Natural killer cell treated with Interleukin-12 subunit alpha and Interleukin-12 subunit beta and Interleukin-15 and Interleukin-18, amount 100 ng/mL, for 72 hours (primary cell): ENCODE measurements around the gene NCBP3. TPM values are rescaled to one million over a fixed set of nuclear protein-coding genes. Genes with fewer than 3 reads are reported as not detected.
"Not testable (repeated sequence)": the region's sequence is repeated elsewhere in the genome, so short reads cannot be mapped to it uniquely, and the experiment has no call there.

Experiments used
- ATAC-seq, 2 donors: fragments of 150-1000 bp; cut with Tn5 transposase in 1 of 2; sonication (Bioruptor Pico), chemical (Tn5 transposase) in 1 of 2; 2 replicates each; pipeline ENCODE4 v1.10.0; 2021
- DNase-seq: peaks from one replicate; pipeline ENCODE4 v3.0.0; 2022; ENCODE audit warnings: low spot score
- H3K27ac Mint-ChIP-seq, 2 donors: 1 replicate in 1 of 2; 2 replicates in 1 of 2; pipeline ENCODE4 v1.8.0; 2022; ENCODE audit warnings: mixed read lengths in 2 of 2, mild to moderate bottlenecking in 1 of 2, moderate library complexity in 1 of 2
- H3K27me3 Mint-ChIP-seq, 2 donors: 1 replicate in 1 of 2; 2 replicates in 1 of 2; pipeline ENCODE4 v1.8.0; 2022; ENCODE audit warnings: mixed read lengths in 2 of 2
- H3K36me3 Mint-ChIP-seq: one replicate; pipeline ENCODE4 v1.8.0; 2022; ENCODE audit warnings: mixed read lengths
- H3K4me1 Mint-ChIP-seq, 2 donors: 1 replicate in 1 of 2; 2 replicates in 1 of 2; pipeline ENCODE4 v1.8.0; 2022; ENCODE audit warnings: low read depth in 2 of 2, mixed read lengths in 2 of 2, mild to moderate bottlenecking in 1 of 2
- H3K4me3 Mint-ChIP-seq: one replicate; pipeline ENCODE4 v1.8.0; 2022; ENCODE audit warnings: mixed read lengths
- H3K9me3 Mint-ChIP-seq: 2 replicates; pipeline ENCODE4 v1.8.0; 2022; ENCODE audit warnings: mixed read lengths
- total RNA-seq, 2 donors: library from RNA; stranded (reverse); gene quantifications; one replicate each; pipeline ENCODE4 v1.2.3, GENCODE V29; 2022

The NCBP3 gene
- total RNA-seq, 2 donors from 2014 or later, result 52.4 to 71.9 TPM

GRCh38 chr17:3848229-3848835 lies 2.3 kb upstream of the NCBP3 start:
- Mint-ChIP-seq H3K27me3 (peaks cover 11 to 25% of the 10 kb centered on the region in 2 donors), H3K4me3 (no peak overlapping the region), H3K36me3 (peaks cover 5% of the 10 kb centered on the region), H3K27ac (no peak overlapping the region), H3K4me1 (peaks cover 16 to 26% of the 10 kb centered on the region in 2 donors), H3K9me3 (no peaks in the 10 kb centered on the region)
- DNase-seq (no peak), ATAC-seq (no peak)

- peaks cover 8 to 18% of the 10 kb centered on the region in 2 donors for H3K27me3 Mint-ChIP-seq
- no peaks in the 10 kb centered on the region for H3K9me3 Mint-ChIP-seq
- H3K36me3 Mint-ChIP-seq, result peaks cover 5% of the 10 kb centered on the region
- H3K27ac Mint-ChIP-seq, result peak overlapping the region in 1 of 2 donors; percentile 27
- DNase-seq (no peak), ATAC-seq (no peak)
- H3K4me1 Mint-ChIP-seq, result peaks cover 17 to 26% of the 10 kb centered on the region in 2 donors
- H3K4me3 Mint-ChIP-seq, result no peak overlapping the region
These were observed 1.2 kb upstream of the NCBP3 start for GRCh38 chr17:3847165-3847670.

GRCh38 chr17:3846437-3847164 lies 555 bp upstream of the NCBP3 start:
- DNase-seq, result no peak

GRCh38 chr17:3845291-3845620 lies 790 bp downstream of the NCBP3 start:
- peak overlapping the region; percentile 93 for H3K4me3 Mint-ChIP-seq
- H3K36me3 Mint-ChIP-seq, result peaks cover 12% of the 10 kb centered on the region
- H3K27me3 Mint-ChIP-seq, result peaks cover 0 to 8% of the 10 kb centered on the region in 2 donors
- no peaks in the 10 kb centered on the region for H3K9me3 Mint-ChIP-seq
- H3K4me1 Mint-ChIP-seq, result peaks cover 27 to 36% of the 10 kb centered on the region in 2 donors
- ATAC-seq (peak; percentile 28 to 56), DNase-seq (no peak)
- H3K27ac Mint-ChIP-seq, result peak overlapping the region; percentile 77 to 93

More at GRCh38 chr17:3846437-3847164, 555 bp upstream of the NCBP3 start:
- Mint-ChIP-seq H3K4me1 (peaks cover 17 to 26% of the 10 kb centered on the region in 2 donors), H3K27me3 (peaks cover 1 to 11% of the 10 kb centered on the region in 2 donors), H3K4me3 (peak overlapping the region; percentile 93), H3K9me3 (no peaks in the 10 kb centered on the region), H3K36me3 (peaks cover 5% of the 10 kb centered on the region), H3K27ac (peak overlapping the region in 1 of 2 donors; percentile 77)
- ATAC-seq, result no peak

GRCh38 chr17:3844556-3844955 lies 1.5 kb downstream of the NCBP3 start:
- ATAC-seq, result not testable (repeated sequence)
- H3K36me3 Mint-ChIP-seq, result peaks cover 19% of the 10 kb centered on the region
- H3K27ac Mint-ChIP-seq, result peak overlapping the region; percentile 39 to 77

GRCh38 chr17:3843935-3844516 lies 2.0 kb downstream of the NCBP3 start:
- H3K4me3 Mint-ChIP-seq, result peak overlapping the region; percentile 93
- H3K9me3 Mint-ChIP-seq, result no peaks in the 10 kb centered on the region
- no peaks in the 10 kb centered on the region for H3K27me3 Mint-ChIP-seq
- peaks cover 32 to 36% of the 10 kb centered on the region in 2 donors for H3K4me1 Mint-ChIP-seq
- DNase-seq (no peak), ATAC-seq (no peak)
- peak overlapping the region; percentile 39 to 77 for H3K27ac Mint-ChIP-seq
- peaks cover 19% of the 10 kb centered on the region for H3K36me3 Mint-ChIP-seq

More at GRCh38 chr17:3844556-3844955, 1.5 kb downstream of the NCBP3 start:
- Mint-ChIP-seq H3K4me3 (peak overlapping the region; percentile 93), H3K4me1 (peaks cover 31 to 36% of the 10 kb centered on the region in 2 donors)
- H3K9me3 Mint-ChIP-seq, H3K27me3 Mint-ChIP-seq, DNase-seq: not testable (repeated sequence)

- H3K27ac Mint-ChIP-seq, result no peak overlapping the region
- ATAC-seq, result no peak
- no peaks in the 10 kb centered on the region for H3K9me3 Mint-ChIP-seq
- no peak overlapping the region for H3K4me3 Mint-ChIP-seq
- peaks cover 26 to 30% of the 10 kb centered on the region in 2 donors for H3K4me1 Mint-ChIP-seq
- peaks cover 35% of the 10 kb centered on the region for H3K36me3 Mint-ChIP-seq
- DNase-seq, result no peak
- H3K27me3 Mint-ChIP-seq, result no peaks in the 10 kb centered on the region
These were observed 7.8 kb downstream of the NCBP3 start for GRCh38 chr17:3838206-3838605.

GRCh38 chr17:3836551-3836950 lies 9.5 kb downstream of the NCBP3 start:
- Mint-ChIP-seq H3K27me3 (no peaks in the 10 kb centered on the region), H3K27ac (no peak overlapping the region), H3K4me3 (no peak overlapping the region), H3K36me3 (peaks cover 35% of the 10 kb centered on the region), H3K4me1 (peaks cover 26 to 30% of the 10 kb centered on the region in 2 donors), H3K9me3 (no peaks in the 10 kb centered on the region)
- DNase-seq, result no peak
- ATAC-seq, result no peak

GRCh38 chr17:3835410-3836229 lies 10.4 kb downstream of the NCBP3 start:
- peaks cover 31% of the 10 kb centered on the region for H3K36me3 Mint-ChIP-seq

GRCh38 chr17:3834811-3835210 lies 11.2 kb downstream of the NCBP3 start:
- H3K36me3 Mint-ChIP-seq, result peaks cover 24% of the 10 kb centered on the region
- H3K27ac Mint-ChIP-seq, result no peak overlapping the region
- H3K4me1 Mint-ChIP-seq, result peaks cover 16 to 18% of the 10 kb centered on the region in 2 donors
- ATAC-seq, result no peak
- no peak overlapping the region for H3K4me3 Mint-ChIP-seq
- no peaks in the 10 kb centered on the region for H3K9me3 Mint-ChIP-seq
- no peaks in the 10 kb centered on the region for H3K27me3 Mint-ChIP-seq
- no peak for DNase-seq

More at GRCh38 chr17:3835410-3836229, 10.4 kb downstream of the NCBP3 start:
- ATAC-seq (no peak), DNase-seq (no peak)
- Mint-ChIP-seq H3K27me3 (no peaks in the 10 kb centered on the region), H3K9me3 (no peaks in the 10 kb centered on the region), H3K4me1 (peaks cover 18 to 22% of the 10 kb centered on the region in 2 donors), H3K4me3 (no peak overlapping the region), H3K27ac (no peak overlapping the region)

GRCh38 chr17:3828852-3829232 lies 17.2 kb downstream of the NCBP3 start:
- Mint-ChIP-seq H3K4me3 (no peak overlapping the region), H3K9me3 (no peaks in the 10 kb centered on the region), H3K36me3 (peaks cover 31% of the 10 kb centered on the region), H3K27me3 (no peaks in the 10 kb centered on the region), H3K4me1 (peaks cover 10 to 19% of the 10 kb centered on the region in 2 donors), H3K27ac (peak overlapping the region in 1 of 2 donors; percentile 21)
- DNase-seq (no peak), ATAC-seq (no peak)

- Mint-ChIP-seq H3K4me1 (peaks cover 8 to 17% of the 10 kb centered on the region in 2 donors), H3K4me3 (no peak overlapping the region), H3K9me3 (no peaks in the 10 kb centered on the region), H3K27ac (peak overlapping the region in 1 of 2 donors; percentile 13), H3K36me3 (peaks cover 31% of the 10 kb centered on the region), H3K27me3 (no peaks in the 10 kb centered on the region)
- DNase-seq (no peak), ATAC-seq (no peak)
These were observed 17.7 kb downstream of the NCBP3 start for GRCh38 chr17:3828151-3828851.
